Measurements from ENCODE around the gene LOXL1. TPM values are rescaled to one million over a fixed set of nuclear protein-coding genes. Genes with fewer than 3 reads are reported as not detected.
"Not testable (repeated sequence)": the region's sequence is repeated elsewhere in the genome, so short reads cannot be mapped to it uniquely, and the experiment has no call there.

Gene LOXL1
- total and polyA plus RNA-seq, 2 of the 4 experiments (the other 2 are of a cell fraction), result 148 to 332 TPM

GRCh38 chr15:73973683-73974200 is 47.5 kb downstream of the LOXL1 start:
- dilution Hi-C loops (cut with HindIII; ENCODE audit: low sequenced_read_pairs, unreplicated experiment), result not testable (repeated sequence)

DNA sequence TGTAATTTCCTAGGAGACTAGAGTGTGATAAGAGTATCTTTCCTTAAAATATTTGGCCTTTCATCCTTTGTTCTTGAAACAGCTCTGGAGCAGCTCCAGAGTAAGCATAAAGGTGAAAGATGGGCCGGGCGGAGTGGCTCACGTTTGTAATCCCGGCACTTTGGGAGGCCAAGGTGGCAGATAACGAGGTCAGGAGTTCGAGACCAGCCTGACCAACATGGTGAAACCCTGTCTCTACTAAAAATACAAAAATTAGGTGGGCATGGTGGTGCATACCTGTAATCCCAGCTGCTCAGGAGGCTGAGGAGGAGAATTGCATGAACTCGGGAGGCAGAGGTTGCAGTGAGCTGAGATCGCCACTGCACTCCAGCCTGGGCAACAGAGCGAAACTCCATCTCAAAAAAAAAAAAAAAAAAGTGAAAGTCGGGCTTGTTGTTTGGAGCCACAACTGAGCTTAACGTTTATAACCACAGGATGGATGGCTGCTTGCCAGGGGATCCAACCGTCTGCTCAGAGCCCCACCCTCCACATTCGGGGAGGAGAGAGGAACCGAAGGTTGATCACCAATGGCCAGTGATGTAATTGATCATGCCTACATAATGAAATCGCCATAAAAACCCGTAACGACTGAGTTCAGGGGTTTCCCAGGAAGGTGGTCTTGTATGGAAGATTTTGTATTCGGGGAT is 49.3 kb downstream of the LOXL1 start:
- H3K9ac ChIP-seq (ENCODE audit: low read depth, low read length); H2BK15ac ChIP-seq (ENCODE audit: low read depth, low read length); H3K79me1 ChIP-seq (ENCODE audit: low read depth in 1 of 2, low read length in 2 of 2); H2AFZ ChIP-seq (replicated peaks; ENCODE audit: low read length, poor library complexity); H3K18ac ChIP-seq (ENCODE audit: low read depth, low read length); H3K4ac ChIP-seq (ENCODE audit: low read depth, low read length); H2BK5ac ChIP-seq (ENCODE audit: low read depth, low read length, poor library complexity, severe bottlenecking); H3K23ac ChIP-seq (ENCODE audit: low read depth, low read length); POLR2A ChIA-PET (ENCODE audit: unreplicated experiment); H4K8ac ChIP-seq (ENCODE audit: low read depth in 2 of 2, low read length in 2 of 2); H2AK5ac ChIP-seq (ENCODE audit: low read depth, low read length); H2BK20ac ChIP-seq (ENCODE audit: low read depth, low read length); H2AK9ac ChIP-seq (replicated peaks; ENCODE audit: low read depth, low read length, poor library complexity); dilution Hi-C loops (cut with HindIII; ENCODE audit: low sequenced_read_pairs, unreplicated experiment); H3K27ac ChIP-seq (ENCODE audit: insufficient read depth, low read length); H3K27me3 ChIP-seq (ENCODE audit: control insufficient read depth, insufficient read depth, low read length); H3K36me3 ChIP-seq (ENCODE audit: control insufficient read depth, insufficient read depth, low read length); H4K91ac ChIP-seq (ENCODE audit: insufficient read depth, low read depth, low read length); ATAC-seq (ENCODE audit: low read depth); H3K14ac ChIP-seq (replicated peaks; ENCODE audit: low read depth, low read length); H3K4me2 ChIP-seq (ENCODE audit: low read depth, low read length); H4K5ac ChIP-seq (ENCODE audit: low read depth, low read length); H3K4me3 ChIP-seq (ENCODE audit: insufficient read depth, low read depth, low read length); H3K9me3 ChIP-seq (ENCODE audit: control insufficient read depth, insufficient read depth, low read length); H3K9me1 ChIP-seq (ENCODE audit: insufficient read depth, low read length); intact Hi-C loops (cut with micrococcal nuclease); H3K56ac ChIP-seq (ENCODE audit: extremely low read depth, insufficient read depth, low read length); DNase-seq; H3K4me1 ChIP-seq (ENCODE audit: control insufficient read depth, insufficient read depth, low read length); H2BK120ac ChIP-seq (ENCODE audit: low read depth, low read length); BruUV-seq (replicated peaks); H4K20me1 ChIP-seq (ENCODE audit: insufficient read depth, low read length): not testable (repeated sequence)
- CTCF ChIA-PET, result interaction anchor here (0.6 kb wide), 1 partner anchor 386 kb away, joined by 3 read pairs; no protein-coding TSS in a partner anchor
- 40% methylated on average over 1 of the region's 18 CpGs; no CpG with 5 or more reads in 1 of the 2 experiments for WGBS, 2 experiments (ENCODE audit: extremely low coverage in 2 of 2, insufficient read length in 1 of 2)
- in situ Hi-C loops (cut with MboI; ENCODE audit: low sequenced_read_pairs), result loop anchor here (5.0 kb wide), 2 partner anchors 157 to 342 kb away; partner anchors contain the start of gene ISLR2

More at GRCh38 chr15:73973683-73974200, 47.5 kb downstream of the LOXL1 start:
- 72% methylated on average over 13 of the region's 39 CpGs; no CpG with 5 or more reads in 1 of the 2 experiments for WGBS, 2 experiments (ENCODE audit: extremely low coverage in 2 of 2, insufficient read length in 1 of 2)
- H4K20me1 ChIP-seq (ENCODE audit: insufficient read depth, low read length); H3K4me3 ChIP-seq (ENCODE audit: insufficient read depth, low read depth, low read length); H3K27ac ChIP-seq (ENCODE audit: insufficient read depth, low read length); H3K36me3 ChIP-seq (ENCODE audit: control insufficient read depth, insufficient read depth, low read length); H3K18ac ChIP-seq (ENCODE audit: low read depth, low read length); H3K9me1 ChIP-seq (ENCODE audit: insufficient read depth, low read length); H2BK5ac ChIP-seq (ENCODE audit: low read depth, low read length, poor library complexity, severe bottlenecking); H4K5ac ChIP-seq (ENCODE audit: low read depth, low read length); H2BK15ac ChIP-seq (ENCODE audit: low read depth, low read length); H3K9ac ChIP-seq (ENCODE audit: low read depth, low read length); H2AK9ac ChIP-seq (replicated peaks; ENCODE audit: low read depth, low read length, poor library complexity); ATAC-seq (ENCODE audit: low read depth); H2AK5ac ChIP-seq (ENCODE audit: low read depth, low read length); BruUV-seq (replicated peaks); H2BK120ac ChIP-seq (ENCODE audit: low read depth, low read length); H2AFZ ChIP-seq (replicated peaks; ENCODE audit: low read length, poor library complexity); H3K4me2 ChIP-seq (ENCODE audit: low read depth, low read length); H3K9me3 ChIP-seq (ENCODE audit: control insufficient read depth, insufficient read depth, low read length); DNase-seq; H3K56ac ChIP-seq (ENCODE audit: extremely low read depth, insufficient read depth, low read length); POLR2A ChIA-PET (ENCODE audit: unreplicated experiment); H3K23ac ChIP-seq (ENCODE audit: low read depth, low read length); H4K91ac ChIP-seq (ENCODE audit: insufficient read depth, low read depth, low read length); H3K79me1 ChIP-seq (ENCODE audit: low read depth in 1 of 2, low read length in 2 of 2); H3K4ac ChIP-seq (ENCODE audit: low read depth, low read length); in situ Hi-C loops (cut with MboI; ENCODE audit: low sequenced_read_pairs); H2BK20ac ChIP-seq (ENCODE audit: low read depth, low read length); H3K27me3 ChIP-seq (ENCODE audit: control insufficient read depth, insufficient read depth, low read length); H3K4me1 ChIP-seq (ENCODE audit: control insufficient read depth, insufficient read depth, low read length); H4K8ac ChIP-seq (ENCODE audit: low read depth in 2 of 2, low read length in 2 of 2); H3K14ac ChIP-seq (replicated peaks; ENCODE audit: low read depth, low read length): not testable (repeated sequence)
- intact Hi-C loops (cut with micrococcal nuclease), result loop anchor here (1.0 to 5.0 kb wide), 6 partner anchors 64 to 349 kb away; no protein-coding TSS in a partner anchor
- CTCF ChIA-PET, result interaction anchor here (0.9 to 2.8 kb wide), 8 partner anchors 8 to 349 kb away, joined by 3 to 13 read pairs (median 7); no protein-coding TSS in a partner anchor
